ENCODE results near the gene TMEM203.

Gene TMEM203

GRCh38 chr9:137163365-137163715 is 42.1 kb downstream of the TMEM203 start:
- DNase-seq, result no peak

GRCh38 chr9:137162505-137163364 is 42.7 kb downstream of the TMEM203 start:
- no peak for DNase-seq

- no peak for DNase-seq
Observed at GRCh38 chr9:137161558-137162486, 43.6 kb downstream of the TMEM203 start.

- DNase-seq, result no peak
Observed at GRCh38 chr9:137160716-137161557, 44.5 kb downstream of the TMEM203 start.

- DNase-seq, result no peak
Observed at GRCh38 chr9:137160054-137160425, 45.4 kb downstream of the TMEM203 start.

GRCh38 chr9:137159105-137160053 is 46.1 kb downstream of the TMEM203 start:
- no peak for DNase-seq

GRCh38 chr9:137158625-137159024 is 46.8 kb downstream of the TMEM203 start:
- DNase-seq, result no peak

GRCh38 chr9:137157618-137158415 is 47.6 kb downstream of the TMEM203 start:
- no peak for DNase-seq

GRCh38 chr9:137156567-137157375 is 48.7 kb downstream of the TMEM203 start:
- DNase-seq, result no peak

Data from SHP77 treated with DMSO at 0.1 percent for 48 hours (cell line).